Left lung (tissue), 10 donors: Measurements from ENCODE around the gene ADNP. TPM values are rescaled to one million over a fixed set of nuclear protein-coding genes. Genes with fewer than 3 reads are reported as not detected.

Experiments used
- ATAC-seq: fragments of 200-7000 bp; cut with Tn5 transposase; one replicate; pipeline ENCODE4 v1.9.1; 2020; ENCODE audit warnings: moderate library complexity
- DNase-seq, 4 donors: peaks; one replicate each; pipeline ENCODE4 v3.0.0-alpha.2; 2013 to 2020
- H3K27ac ChIP-seq, 2 donors: fragments of 200-600 bp; sonication (generic) in 1 of 2; one replicate each; pipeline versions ENCODE4 v1.5.0 to v1.8.0; 2020 to 2021
- H3K27me3 ChIP-seq, 2 donors: fragments of 200-600 bp; sonication (generic) in 1 of 2; one replicate each; pipeline versions ENCODE4 v1.5.0 to v1.8.0; 2020 to 2021
- H3K36me3 ChIP-seq, 2 donors: fragments of 200-600 bp; sonication (generic) in 1 of 2; one replicate each; pipeline versions ENCODE4 v1.5.0 to v1.8.0; 2020 to 2021
- H3K4me1 ChIP-seq, 2 donors: fragments of 200-600 bp; one replicate each; pipeline ENCODE4 v1.8.0; 2021
- H3K4me3 ChIP-seq, 2 donors: fragments of 200-600 bp; sonication (generic) in 1 of 2; one replicate each; pipeline versions ENCODE4 v1.5.0 to v1.8.0; 2020 to 2021; ENCODE audit warnings: mild to moderate bottlenecking in 1 of 2
- H3K9me3 ChIP-seq, 2 donors: fragments of 200-600 bp; sonication (generic) in 1 of 2; one replicate each; pipeline versions ENCODE4 v1.5.0 to v1.8.0; 2020 to 2021
- intact Hi-C, 2 donors: fragments of 100-400 bp; cut with DNase I; formaldehyde crosslinking; loops; one replicate each; pipeline versions ENCODE4 v1.11.2 to v1.14.2; 2022
- polyA plus RNA-seq, 6 donors: library from polyadenylated mRNA; unstranded; fragments of 120-200 nt; gene quantifications; one replicate each; pipeline ENCODE4 v1.2.1, GENCODE V29; 2013; ENCODE audit not compliant: insufficient read length in 6 of 6
- total RNA-seq, 2 donors: library from RNA; stranded (reverse); fragmentation: NEBNext Ultra II Directional; extraction: Animal tissue kit (Norgen Biotek cat#: 25700); gene quantifications; one replicate each; pipeline ENCODE4 v1.2.1, GENCODE V29; 2021
- TF ChIP-seq, protein P1 (sequence below), 2 donors: fragments of 200-600 bp; sonication (generic) in 1 of 2; IDR thresholded peaks; one replicate each; pipeline versions ENCODE4 v1.5.0 to v1.8.0; 2021; ENCODE audit warnings: antibody characterized with exemption in 2 of 2
- donor health status: DM: no; HTN: yes; CAD: no.
- donor health status: DM: no; HTN: no; CAD: no.

ADNP gene
- total and polyA plus RNA-seq, 8 donors: 51.9 to 130 (median 112) TPM

DNA sequence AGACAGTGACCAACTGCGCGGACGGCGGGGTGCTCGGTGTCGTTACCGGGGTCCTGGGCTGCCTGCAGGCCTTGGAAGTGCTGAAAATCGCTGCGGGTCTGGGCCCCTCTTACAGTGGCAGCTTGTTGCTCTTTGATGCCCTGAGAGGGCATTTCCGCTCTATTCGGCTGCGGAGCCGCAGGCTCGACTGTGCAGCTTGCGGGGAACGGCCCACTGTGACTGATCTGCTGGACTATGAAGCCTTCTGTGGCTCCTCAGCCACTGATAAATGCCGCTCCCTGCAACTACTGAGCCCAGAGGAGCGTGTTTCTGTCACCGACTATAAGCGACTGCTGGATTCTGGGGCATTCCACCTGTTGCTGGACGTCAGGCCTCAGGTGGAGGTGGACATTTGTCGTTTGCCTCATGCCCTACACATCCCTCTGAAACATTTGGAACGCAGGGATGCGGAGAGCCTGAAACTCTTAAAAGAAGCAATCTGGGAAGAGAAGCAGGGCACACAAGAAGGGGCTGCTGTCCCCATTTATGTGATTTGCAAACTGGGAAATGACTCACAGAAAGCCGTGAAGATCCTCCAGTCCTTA is 28.4 kb upstream of the ADNP start:
- intact Hi-C loops: no loop called here
- no peak for DNase-seq
- peak overlapping the region in 1 of 2 donors; percentile 96 for H3K27ac ChIP-seq

DNA sequence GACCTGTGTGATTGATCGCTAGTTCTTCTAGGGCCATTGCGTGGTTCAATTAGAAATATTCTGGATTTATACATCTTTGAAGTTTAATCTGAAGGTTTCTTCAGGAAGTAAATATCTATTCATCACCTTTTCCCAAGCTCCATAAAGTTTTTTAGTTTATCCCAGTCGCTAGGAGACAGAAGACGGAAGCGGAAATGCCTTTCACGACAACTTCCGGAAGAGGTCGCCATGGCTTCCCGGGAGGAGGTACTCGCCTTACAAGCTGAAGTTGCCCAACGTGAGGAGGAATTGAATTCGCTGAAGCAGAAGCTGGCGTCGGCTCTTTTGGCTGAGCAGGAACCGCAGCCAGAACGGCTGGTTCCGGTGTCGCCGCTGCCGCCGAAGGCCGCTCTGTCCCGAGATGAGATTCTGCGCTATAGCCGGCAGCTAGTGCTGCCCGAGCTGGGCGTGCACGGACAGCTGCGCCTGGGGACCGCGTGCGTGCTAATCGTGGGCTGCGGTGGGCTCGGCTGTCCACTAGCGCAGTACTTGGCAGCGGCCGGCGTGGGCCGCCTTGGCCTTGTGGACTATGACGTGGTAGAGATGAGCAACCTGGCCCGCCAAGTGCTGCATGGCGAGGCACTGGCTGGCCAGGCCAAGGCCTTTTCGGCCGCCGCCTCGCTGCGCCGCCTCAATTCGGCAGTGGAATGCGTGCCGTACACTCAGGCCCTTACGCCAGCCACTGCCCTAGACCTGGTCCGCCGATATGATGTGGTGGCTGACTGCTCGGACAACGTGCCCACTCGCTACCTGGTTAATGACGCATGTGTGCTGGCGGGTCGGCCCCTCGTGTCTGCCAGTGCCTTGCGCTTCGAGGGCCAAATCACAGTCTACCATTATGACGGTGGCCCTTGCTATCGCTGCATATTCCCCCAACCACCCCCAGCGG is 27.6 kb upstream of the ADNP start, which contains the start of gene MOCS3:
MOCS3 (plus strand) TSS at position 204 of the 928 bp plus-strand sequence; CDS start at position 229, 25 bp downstream.
- H3K27me3 ChIP-seq: no peaks in the 10 kb centered on the region
- H3K4me3 ChIP-seq: peak within 1 kb of the TSS; percentile 97 to 100
- peaks cover 25 to 54% of the 10 kb centered on the region in 2 donors for H3K4me1 ChIP-seq
- H3K9me3 ChIP-seq: no peaks in the 10 kb centered on the region
- DNase-seq (peak; percentile 86 to 94 (median 90)), ATAC-seq (peak; percentile 90)
- H3K36me3 ChIP-seq: peaks cover 0 to 22% of the 10 kb centered on the region in 2 donors
- H3K27ac ChIP-seq: peak within 1 kb of the TSS; percentile 86 to 96
- TF ChIP-seq, protein P1, sequence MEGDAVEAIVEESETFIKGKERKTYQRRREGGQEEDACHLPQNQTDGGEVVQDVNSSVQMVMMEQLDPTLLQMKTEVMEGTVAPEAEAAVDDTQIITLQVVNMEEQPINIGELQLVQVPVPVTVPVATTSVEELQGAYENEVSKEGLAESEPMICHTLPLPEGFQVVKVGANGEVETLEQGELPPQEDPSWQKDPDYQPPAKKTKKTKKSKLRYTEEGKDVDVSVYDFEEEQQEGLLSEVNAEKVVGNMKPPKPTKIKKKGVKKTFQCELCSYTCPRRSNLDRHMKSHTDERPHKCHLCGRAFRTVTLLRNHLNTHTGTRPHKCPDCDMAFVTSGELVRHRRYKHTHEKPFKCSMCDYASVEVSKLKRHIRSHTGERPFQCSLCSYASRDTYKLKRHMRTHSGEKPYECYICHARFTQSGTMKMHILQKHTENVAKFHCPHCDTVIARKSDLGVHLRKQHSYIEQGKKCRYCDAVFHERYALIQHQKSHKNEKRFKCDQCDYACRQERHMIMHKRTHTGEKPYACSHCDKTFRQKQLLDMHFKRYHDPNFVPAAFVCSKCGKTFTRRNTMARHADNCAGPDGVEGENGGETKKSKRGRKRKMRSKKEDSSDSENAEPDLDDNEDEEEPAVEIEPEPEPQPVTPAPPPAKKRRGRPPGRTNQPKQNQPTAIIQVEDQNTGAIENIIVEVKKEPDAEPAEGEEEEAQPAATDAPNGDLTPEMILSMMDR (IDR thresholded peaks at IDR 0.05): no peak
- intact Hi-C loops: no loop called here

More for the DNA sequence above, 28.4 kb upstream of the ADNP start:
- TF ChIP-seq, protein P1 (IDR thresholded peaks at IDR 0.05): no peak
- H3K4me1 ChIP-seq: peaks cover 25 to 54% of the 10 kb centered on the region in 2 donors
- no peaks in the 10 kb centered on the region for H3K9me3 ChIP-seq
- H3K36me3 ChIP-seq: peaks cover 0 to 14% of the 10 kb centered on the region in 2 donors
- no peaks in the 10 kb centered on the region for H3K27me3 ChIP-seq
- H3K4me3 ChIP-seq: peak overlapping the region; percentile 97 to 100
- ATAC-seq: no peak

DNA sequence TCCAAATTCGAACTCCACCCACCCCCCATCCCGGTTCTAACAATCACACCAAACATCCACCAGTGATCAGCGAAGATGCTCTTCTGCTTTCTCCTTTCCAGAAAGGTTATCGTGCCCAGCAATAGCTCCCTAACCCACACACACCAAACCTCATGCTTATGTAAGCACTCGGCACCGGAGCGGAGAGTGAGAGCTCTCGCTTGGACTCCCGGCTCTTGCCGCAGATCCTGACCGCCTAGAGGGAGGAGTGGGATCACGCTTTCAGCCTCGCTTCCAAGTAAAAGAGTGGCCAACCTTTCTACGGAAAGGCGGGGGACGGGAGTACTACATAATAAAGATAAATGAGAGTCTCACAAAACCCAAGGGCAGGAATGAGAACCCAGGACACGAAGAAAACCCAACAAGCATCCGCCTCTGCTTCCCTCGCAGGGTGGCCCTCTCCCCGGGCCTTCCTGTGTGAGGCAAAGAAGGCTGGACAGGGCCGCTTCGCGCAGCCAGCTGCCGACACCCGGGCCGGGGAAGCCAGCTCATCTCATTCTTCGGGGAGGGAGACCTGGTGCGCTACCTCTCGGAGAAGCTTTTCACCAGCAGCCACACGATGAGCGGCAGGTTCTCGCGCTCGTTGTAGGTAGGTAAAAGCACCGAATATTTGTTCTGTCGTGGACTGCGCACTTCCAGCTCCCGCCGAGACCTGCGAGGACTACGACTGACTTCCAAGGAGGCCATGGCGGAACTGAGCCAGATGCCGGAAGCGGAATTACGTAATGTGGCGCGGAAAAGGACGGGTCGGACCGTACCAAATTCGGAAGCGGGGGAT is 26.8 kb upstream of the ADNP start, which contains the start of gene DPM1:
DPM1 (minus strand) TSS at position 735 of the 817 bp plus-strand sequence; CDS start at position 726, 9 bp downstream.
- TF ChIP-seq, protein P1 (IDR thresholded peaks at IDR 0.05): no peak
- peak within 1 kb of the TSS; percentile 86 to 96 for H3K27ac ChIP-seq
- ATAC-seq (peak; percentile 94), DNase-seq (peak in 3 of 4 donors; percentile 88 to 93 (median 90))
- H3K9me3 ChIP-seq: no peaks in the 10 kb centered on the region
- H3K4me3 ChIP-seq: peak within 1 kb of the TSS; percentile 97 to 100
- H3K36me3 ChIP-seq: peaks cover 0 to 31% of the 10 kb centered on the region in 2 donors
- no peaks in the 10 kb centered on the region for H3K27me3 ChIP-seq
- intact Hi-C loops: no loop called here
- peaks cover 25 to 54% of the 10 kb centered on the region in 2 donors for H3K4me1 ChIP-seq

GRCh38 chr20:50957276-50957675 is 26.0 kb upstream of the ADNP start:
- Histone ChIP-seq H3K4me1 (peaks cover 25 to 54% of the 10 kb centered on the region in 2 donors), H3K36me3 (peaks cover 0 to 30% of the 10 kb centered on the region in 2 donors), H3K27me3 (no peaks in the 10 kb centered on the region), H3K4me3 (peak overlapping the region; percentile 97 to 100), H3K27ac (no peak overlapping the region), H3K9me3 (no peaks in the 10 kb centered on the region)
- intact Hi-C loops: no loop called here
- TF ChIP-seq, protein P1 (IDR thresholded peaks at IDR 0.05): no peak
- ATAC-seq (no peak), DNase-seq (no peak)
